NT2/D1 (cell line): ENCODE data around the gene S100A14.

ENCODE experiments used
- SUZ12 ChIP-seq: IDR thresholded peaks from 2 replicates; pipeline ENCODE4 v1.6.1; 2011; ENCODE audit not compliant: insufficient read length, insufficient read depth; ENCODE audit errors: extremely low read depth
- ZNF274 ChIP-seq: IDR thresholded peaks from 2 replicates; pipeline ENCODE4 v1.6.1; 2011; ENCODE audit warnings: mild to moderate bottlenecking, low read depth, low read length

DNA sequence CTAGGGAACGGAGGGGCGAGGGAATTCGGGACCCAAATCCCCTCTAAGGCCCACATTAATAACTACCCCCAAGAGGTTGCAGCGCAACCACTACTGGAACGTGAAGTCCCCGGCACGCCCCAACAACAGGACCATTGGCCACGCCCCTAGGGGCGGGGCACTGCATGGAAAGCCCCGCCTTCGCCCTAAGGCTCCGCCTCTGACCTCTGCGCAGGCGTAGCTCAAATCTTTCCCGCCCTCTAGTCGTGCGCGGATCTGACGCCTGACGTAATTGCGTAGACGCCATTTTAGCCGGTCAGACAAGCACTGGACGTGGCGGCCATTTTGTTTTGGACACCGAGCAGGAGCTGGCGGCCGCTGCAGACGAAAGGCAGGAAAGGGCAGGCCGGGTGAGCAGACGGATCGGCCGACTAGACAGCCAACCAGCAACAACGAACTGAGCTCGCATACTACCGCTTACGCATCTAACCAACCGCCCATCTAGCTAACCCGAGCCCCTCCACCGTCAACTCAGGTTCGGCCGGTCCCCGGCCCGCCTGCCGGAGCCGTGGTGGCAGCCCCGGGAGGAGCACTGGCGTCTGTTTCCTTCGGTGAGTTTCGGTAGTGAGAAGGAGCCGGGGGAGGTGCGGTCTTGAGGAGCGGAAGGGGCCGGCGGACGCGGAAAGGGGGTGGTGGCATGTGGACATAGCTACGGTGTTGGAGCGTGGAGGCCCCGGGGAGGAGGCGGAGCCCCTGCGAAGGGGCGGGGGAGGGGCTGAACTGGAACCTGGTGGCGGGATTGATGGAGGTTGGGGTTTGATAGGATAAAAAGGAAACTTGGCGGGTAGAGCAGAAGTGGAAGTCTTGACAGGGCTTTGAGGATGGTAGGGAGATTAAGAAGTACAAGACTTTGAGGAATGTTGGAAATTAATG, 17.9 kb upstream of the S100A14 start, which contains the start of gene CHTOP:
- TF ChIP-seq ZNF274 (no peak), SUZ12 (no peak)
